Measurements from ENCODE around the gene TLE3.

GRCh38 chr15:70038730-70039392 is 58.9 kb downstream of the TLE3 start:
- TF ChIP-seq POLR2A (IDR thresholded peaks at IDR 0.05) = no peak
- TF ChIP-seq CTCF (IDR thresholded peaks at IDR 0.05) = no peak
